GM13976 (cell line): ENCODE results near the gene TMEM169.
"Not testable (repeated sequence)": the region's sequence is repeated elsewhere in the genome, so short reads cannot be mapped to it uniquely, and the experiment has no call there.

ENCODE experiments used
- DNase-seq: peaks from one replicate; pipeline ENCODE4 v3.0.0; 2012; ENCODE audit warnings: low spot score
- in situ Hi-C: fragments of 300-500 bp; cut with MboI; formaldehyde crosslinking; loops from one replicate; pipeline ENCODE4 v1.12.0; 2022; ENCODE audit warnings: low sequenced_read_pairs, mixed read lengths, inconsistent platforms; ENCODE audit not compliant: unreplicated experiment
- TF ChIP-seq, protein P1 (sequence below): IDR thresholded peaks from 2 replicates; pipeline ENCODE4 v1.5.1; 2012; ENCODE audit warnings: borderline replicate concordance, mild to moderate bottlenecking; ENCODE audit not compliant: insufficient read depth; ENCODE audit errors: extremely low read depth, missing control alignments, control extremely low read depth

TMEM169 gene

DNA sequence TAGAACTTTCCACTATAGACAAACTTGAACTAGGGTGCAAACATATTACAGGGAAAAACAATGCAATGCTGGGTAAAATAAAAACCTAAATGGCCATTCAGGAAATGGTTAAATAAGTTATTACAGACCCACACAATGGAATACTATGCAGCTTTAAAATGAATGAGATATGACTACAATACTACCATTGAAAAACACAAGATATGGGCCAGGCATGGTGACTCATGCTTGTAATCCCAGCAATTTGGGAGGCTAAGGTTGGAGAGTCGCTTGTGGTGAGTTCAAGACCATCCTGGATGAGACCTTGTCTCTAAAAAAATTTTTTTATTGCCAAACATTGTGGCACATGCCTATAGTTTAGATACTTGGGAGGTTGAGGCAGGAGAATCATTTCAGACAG, 6.9 kb upstream of the TMEM169 start:
- no peak for DNase-seq
- in situ Hi-C loops: no loop called here
- TF ChIP-seq, protein P1, sequence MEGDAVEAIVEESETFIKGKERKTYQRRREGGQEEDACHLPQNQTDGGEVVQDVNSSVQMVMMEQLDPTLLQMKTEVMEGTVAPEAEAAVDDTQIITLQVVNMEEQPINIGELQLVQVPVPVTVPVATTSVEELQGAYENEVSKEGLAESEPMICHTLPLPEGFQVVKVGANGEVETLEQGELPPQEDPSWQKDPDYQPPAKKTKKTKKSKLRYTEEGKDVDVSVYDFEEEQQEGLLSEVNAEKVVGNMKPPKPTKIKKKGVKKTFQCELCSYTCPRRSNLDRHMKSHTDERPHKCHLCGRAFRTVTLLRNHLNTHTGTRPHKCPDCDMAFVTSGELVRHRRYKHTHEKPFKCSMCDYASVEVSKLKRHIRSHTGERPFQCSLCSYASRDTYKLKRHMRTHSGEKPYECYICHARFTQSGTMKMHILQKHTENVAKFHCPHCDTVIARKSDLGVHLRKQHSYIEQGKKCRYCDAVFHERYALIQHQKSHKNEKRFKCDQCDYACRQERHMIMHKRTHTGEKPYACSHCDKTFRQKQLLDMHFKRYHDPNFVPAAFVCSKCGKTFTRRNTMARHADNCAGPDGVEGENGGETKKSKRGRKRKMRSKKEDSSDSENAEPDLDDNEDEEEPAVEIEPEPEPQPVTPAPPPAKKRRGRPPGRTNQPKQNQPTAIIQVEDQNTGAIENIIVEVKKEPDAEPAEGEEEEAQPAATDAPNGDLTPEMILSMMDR: no peak

DNA sequence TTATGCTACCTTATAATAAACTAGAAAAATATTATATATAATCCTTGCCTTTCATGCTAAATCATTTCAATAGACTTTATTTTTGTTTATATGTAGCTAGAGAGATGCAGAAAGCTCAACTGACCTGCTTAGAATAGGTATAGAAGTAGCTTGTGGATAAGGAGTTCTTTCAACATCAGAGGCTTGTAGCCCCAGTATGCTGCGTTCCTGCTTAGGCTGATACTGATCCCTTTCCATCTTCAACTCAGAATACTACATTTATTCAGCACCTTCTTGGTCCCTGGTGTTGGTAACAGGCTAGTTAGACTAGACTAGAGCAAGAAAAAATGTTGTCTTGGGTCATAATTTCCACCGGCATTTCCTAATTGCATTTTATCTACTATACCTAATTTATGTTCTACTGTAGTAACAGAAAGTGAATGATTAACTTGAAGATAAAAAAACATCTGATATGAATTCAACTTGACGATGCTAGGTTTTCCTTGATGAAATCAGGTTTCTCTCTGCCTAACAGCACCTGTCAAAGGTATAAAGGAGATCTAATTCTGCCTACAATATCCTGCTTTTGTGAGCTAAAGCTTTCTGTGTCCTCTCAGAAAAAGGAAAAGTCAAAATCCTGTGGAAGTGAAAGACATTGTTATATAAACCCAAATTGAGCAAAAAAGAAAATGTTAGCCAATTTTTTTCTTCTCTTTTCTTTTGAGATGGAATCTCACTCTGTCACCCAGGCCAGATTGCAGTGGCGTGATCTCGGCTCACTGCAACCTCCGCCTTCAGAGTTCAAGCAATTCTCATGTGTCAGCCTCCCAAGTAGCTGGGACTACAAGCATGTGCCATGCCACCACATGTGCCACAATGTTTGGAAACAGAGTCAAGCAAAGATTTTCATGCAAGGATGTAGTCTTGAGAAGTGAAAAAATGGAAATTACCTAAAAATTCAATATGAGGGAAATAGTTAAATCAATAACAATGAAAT, 5.9 kb upstream of the TMEM169 start:
- TF ChIP-seq, protein P1: no peak
- DNase-seq: no peak
- in situ Hi-C loops: no loop called here

DNA sequence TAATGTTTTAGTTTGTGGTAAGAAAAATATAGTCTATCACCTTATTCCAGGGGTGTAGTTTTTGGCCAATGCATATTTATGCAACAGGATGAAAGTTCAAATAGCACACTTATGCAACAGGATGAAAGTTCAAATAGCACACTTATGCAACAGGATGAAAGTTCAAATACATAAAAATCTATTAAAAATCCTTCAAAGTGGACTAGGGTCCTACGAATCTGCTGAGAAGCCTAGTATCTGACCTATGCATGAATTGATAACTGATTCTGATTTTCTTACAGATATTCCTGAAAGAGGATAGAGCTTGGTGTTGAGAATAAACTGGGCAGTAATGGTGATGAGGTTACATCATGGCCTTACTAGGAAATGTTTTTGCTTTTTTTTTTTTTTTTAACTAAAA, 2.9 kb upstream of the TMEM169 start:
- TF ChIP-seq, protein P1: no peak
- in situ Hi-C loops: no loop called here

DNA sequence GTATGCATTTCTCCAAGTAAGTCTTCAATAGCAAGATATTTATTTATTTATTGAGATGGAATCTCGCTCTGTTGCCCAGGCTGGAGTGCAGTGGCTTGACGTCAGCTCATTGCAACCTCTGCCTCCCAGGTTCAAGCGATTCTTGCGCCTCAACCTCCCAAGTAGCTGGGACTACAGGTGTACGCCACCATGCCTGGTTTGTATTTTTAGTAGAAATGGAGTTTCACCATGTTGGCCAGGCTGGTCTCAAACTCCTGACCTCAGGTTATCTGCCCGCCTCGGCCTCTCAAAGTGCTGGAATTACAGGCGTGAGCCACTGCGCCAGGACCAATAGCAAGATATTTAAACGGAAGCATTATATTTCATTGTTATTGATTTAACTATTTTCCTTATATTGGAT, 1.7 kb upstream of the TMEM169 start:
- in situ Hi-C loops, DNase-seq: not testable (repeated sequence)

More for the DNA sequence above, 2.9 kb upstream of the TMEM169 start:
- no peak for DNase-seq

GRCh38 chr2:216081012-216081411, 707 bp upstream of the TMEM169 start:
- in situ Hi-C loops: no loop called here
- TF ChIP-seq, protein P1: no peak
- DNase-seq: no peak

DNA sequence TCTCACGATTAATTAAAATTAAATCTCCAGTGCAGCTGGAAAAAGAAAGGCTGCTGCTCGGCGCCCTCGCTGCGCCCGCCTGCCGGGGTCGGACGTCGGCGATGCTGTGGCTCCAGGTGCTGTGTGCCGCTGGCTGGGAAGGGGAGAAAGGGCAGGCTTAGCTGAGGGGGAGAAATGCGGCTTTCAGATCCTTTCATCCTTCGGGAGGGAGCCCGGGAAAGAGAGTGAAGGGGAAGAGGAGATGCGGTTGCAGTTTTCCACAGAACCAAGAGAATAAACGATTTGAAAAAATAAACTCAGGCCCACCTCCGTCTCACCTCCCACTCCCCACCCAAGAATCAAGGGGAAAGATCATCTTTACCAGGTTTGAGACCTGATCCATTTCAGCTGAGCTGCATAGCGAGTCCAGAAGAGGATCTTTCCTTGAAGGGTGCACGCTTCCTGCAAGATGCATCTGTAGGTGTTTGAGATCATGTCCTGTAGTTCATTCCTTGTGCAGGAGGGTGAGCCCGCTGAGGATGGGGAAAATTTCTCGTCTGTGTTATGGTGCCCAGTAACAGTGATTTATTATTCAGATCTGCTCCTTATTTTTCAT, 495 bp downstream of the TMEM169 start:
- DNase-seq: no peak
- TF ChIP-seq, protein P1: no peak

GRCh38 chr2:216082805-216083204, 1.1 kb downstream of the TMEM169 start:
- TF ChIP-seq, protein P1: no peak
- peak; percentile 36 for DNase-seq
- in situ Hi-C loops: no loop called here

More for the DNA sequence above, 495 bp downstream of the TMEM169 start:
- in situ Hi-C loops: no loop called here
